Measurements from ENCODE around the gene PSPH. TPM values are rescaled to one million over a fixed set of nuclear protein-coding genes. Genes with fewer than 3 reads are reported as not detected.

PSPH gene
- total RNA-seq, 1 experiment from 2014 or later, result 62.3 TPM

DNA sequence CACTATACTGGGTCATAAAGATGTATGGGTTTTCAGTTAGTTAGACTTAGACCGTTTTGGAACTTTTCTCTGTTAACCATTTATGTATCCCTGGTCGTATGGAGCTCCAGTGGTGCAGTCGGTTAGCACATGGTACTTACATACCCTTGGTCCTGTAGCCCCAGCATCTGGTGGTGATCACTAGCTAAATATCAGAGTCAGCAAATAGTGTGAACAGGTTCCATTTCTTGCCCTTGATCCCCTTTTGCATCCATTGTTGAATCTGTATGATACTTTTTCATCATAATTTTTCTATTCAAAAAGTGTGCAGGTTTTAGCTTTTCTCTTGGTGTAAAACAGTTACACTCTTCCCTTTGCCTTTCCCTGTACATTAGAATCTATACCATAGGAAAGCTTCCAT, 71.0 kb downstream of the PSPH start:
- ChIA-PET CTCF (interaction anchor here (0.5 kb wide), 1 partner anchor 32 kb away, joined by 3 read pairs; no protein-coding TSS in a partner anchor), POLR2A (no interaction called here)
- Histone ChIP-seq H3K27me3 (ENCODE audit: control insufficient read depth, insufficient read depth, low read length) (no peaks in the 10 kb centered on the region), H3K36me3 (ENCODE audit: control insufficient read depth, insufficient read depth, low read length) (peaks cover 31% of the 10 kb centered on the region), H3K27ac (ENCODE audit: low read length) (no peak overlapping the region), H3K4me1 (ENCODE audit: control insufficient read depth, insufficient read depth, low read length) (no peaks in the 10 kb centered on the region), H3K9me3 (ENCODE audit: control insufficient read depth, insufficient read depth, low read depth, low read length) (no peaks in the 10 kb centered on the region), H3K4me3 (ENCODE audit: low read depth in 2 of 2, low read length in 2 of 2) (no peak overlapping the region)
- intact Hi-C loops (cut with micrococcal nuclease; ENCODE audit: unreplicated experiment), result no loop called here
- TF ChIP-seq REST (IDR thresholded peaks at IDR 0.05; ENCODE audit: insufficient read depth in 1 of 2, low read depth in 2 of 2, low read length in 1 of 2), result no peak
- no peak for TF ChIP-seq TCF7L2 (IDR thresholded peaks at IDR 0.05; ENCODE audit: low read depth, low read length)
- ATAC-seq (no peak), DNase-seq (ENCODE audit: low read depth, low spot score) (no peak)
- no TSS peak for BruUV-seq (replicated peaks)
- in situ Hi-C loops (cut with HindIII; ENCODE audit: low pct_unique_long_range_greater_than_20kb, low sequenced_read_pairs), result no loop called here

DNA sequence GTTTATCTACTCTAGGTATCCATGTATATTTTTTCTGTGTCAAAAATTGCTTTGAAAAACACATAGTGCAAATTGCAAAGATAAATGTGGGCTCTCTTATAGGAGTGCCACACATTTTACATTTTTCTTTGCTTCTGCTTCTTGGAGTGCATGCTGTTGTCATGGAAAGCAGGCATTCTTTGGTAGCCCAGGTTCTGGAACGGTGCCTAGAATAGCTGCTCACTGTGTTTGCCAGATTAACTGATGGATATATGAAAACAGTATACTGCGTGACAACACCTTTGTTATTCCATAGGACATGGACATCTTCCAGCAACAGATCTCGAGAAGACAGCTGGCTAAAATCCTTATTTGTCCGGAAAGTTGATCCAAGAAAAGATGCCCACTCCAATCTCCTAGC, 73.4 kb downstream of the PSPH start:
- Histone ChIP-seq H3K9me3 (ENCODE audit: control insufficient read depth, insufficient read depth, low read depth, low read length) (no peaks in the 10 kb centered on the region), H3K4me3 (ENCODE audit: low read depth in 2 of 2, low read length in 2 of 2) (no peak overlapping the region), H3K27ac (ENCODE audit: low read length) (no peak overlapping the region), H3K4me1 (ENCODE audit: control insufficient read depth, insufficient read depth, low read length) (no peaks in the 10 kb centered on the region), H3K36me3 (ENCODE audit: control insufficient read depth, insufficient read depth, low read length) (peaks cover 15% of the 10 kb centered on the region), H3K27me3 (ENCODE audit: control insufficient read depth, insufficient read depth, low read length) (no peaks in the 10 kb centered on the region)
- BruUV-seq (replicated peaks), result no TSS peak
- no peak for ATAC-seq
- intact Hi-C loops (cut with micrococcal nuclease; ENCODE audit: unreplicated experiment) (no loop called here), in situ Hi-C loops (cut with HindIII; ENCODE audit: low pct_unique_long_range_greater_than_20kb, low sequenced_read_pairs) (no loop called here)
- no peak for TF ChIP-seq REST (IDR thresholded peaks at IDR 0.05; ENCODE audit: insufficient read depth in 1 of 2, low read depth in 2 of 2, low read length in 1 of 2)
- TF ChIP-seq, protein P1, sequence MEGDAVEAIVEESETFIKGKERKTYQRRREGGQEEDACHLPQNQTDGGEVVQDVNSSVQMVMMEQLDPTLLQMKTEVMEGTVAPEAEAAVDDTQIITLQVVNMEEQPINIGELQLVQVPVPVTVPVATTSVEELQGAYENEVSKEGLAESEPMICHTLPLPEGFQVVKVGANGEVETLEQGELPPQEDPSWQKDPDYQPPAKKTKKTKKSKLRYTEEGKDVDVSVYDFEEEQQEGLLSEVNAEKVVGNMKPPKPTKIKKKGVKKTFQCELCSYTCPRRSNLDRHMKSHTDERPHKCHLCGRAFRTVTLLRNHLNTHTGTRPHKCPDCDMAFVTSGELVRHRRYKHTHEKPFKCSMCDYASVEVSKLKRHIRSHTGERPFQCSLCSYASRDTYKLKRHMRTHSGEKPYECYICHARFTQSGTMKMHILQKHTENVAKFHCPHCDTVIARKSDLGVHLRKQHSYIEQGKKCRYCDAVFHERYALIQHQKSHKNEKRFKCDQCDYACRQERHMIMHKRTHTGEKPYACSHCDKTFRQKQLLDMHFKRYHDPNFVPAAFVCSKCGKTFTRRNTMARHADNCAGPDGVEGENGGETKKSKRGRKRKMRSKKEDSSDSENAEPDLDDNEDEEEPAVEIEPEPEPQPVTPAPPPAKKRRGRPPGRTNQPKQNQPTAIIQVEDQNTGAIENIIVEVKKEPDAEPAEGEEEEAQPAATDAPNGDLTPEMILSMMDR (IDR thresholded peaks at IDR 0.05), result no peak
- no peak for TF ChIP-seq SIN3A (IDR thresholded peaks at IDR 0.05; ENCODE audit: borderline replicate concordance, insufficient read depth, low read depth, low read length)
- no peak for TF ChIP-seq POLR2AphosphoS5 (IDR thresholded peaks at IDR 0.05; ENCODE audit: low read depth, low read length)
- TF ChIP-seq TCF7L2 (IDR thresholded peaks at IDR 0.05; ENCODE audit: low read depth, low read length), result no peak
- CTCF ChIA-PET, result interaction anchor here (0.5 kb wide), 1 partner anchor 349 kb away, joined by 4 read pairs; no protein-coding TSS in a partner anchor
- POLR2A ChIA-PET, result no interaction called here
- DNase-seq (ENCODE audit: low read depth, low spot score), result no peak
